K562 (cell line): ENCODE data around the gene CACNG3. TPM values are rescaled to one million over a fixed set of nuclear protein-coding genes. Genes with fewer than 3 reads are reported as not detected.

Source experiments
- CREM ChIP-seq: IDR thresholded peaks from 2 replicates; pipeline ENCODE4 v1.6.1; 2014; ENCODE audit warnings: antibody characterized with exemption, low read depth
- HDAC2 ChIP-seq: fragments of 450-650 bp; IDR thresholded peaks from 2 replicates; pipeline ENCODE4 v1.6.1; 2016; ENCODE audit warnings: mild to moderate bottlenecking
- HMG20A ChIP-seq: fragments of 450-650 bp; formaldehyde crosslinking; conservative IDR thresholded peaks from 2 replicates; pipeline ENCODE4 v1.4.0; 2020; ENCODE audit warnings: mild to moderate bottlenecking, mixed read lengths
- MYNN ChIP-seq, 2 experiments: sonication (generic); formaldehyde crosslinking in 1 of 2; IDR thresholded peaks; 2 replicates each; pipeline versions ENCODE4 v1.5.0 to v1.6.1; 2016 to 2020; ENCODE audit warnings: antibody characterized with exemption in 1 of 2, missing genetic modification reagents in 1 of 2
- NCOA6 ChIP-seq: fragments of 450-650 bp; IDR thresholded peaks from 2 replicates; pipeline ENCODE4 v1.6.1; 2017; ENCODE audit warnings: mild to moderate bottlenecking
- RFX7 ChIP-seq: fragments of 250-450 bp; sonication (Bioruptor Pico); IDR thresholded peaks from 2 replicates; pipeline ENCODE4 v1.5.1; 2021; ENCODE audit warnings: mild to moderate bottlenecking
- SIN3A ChIP-seq, 2 experiments: fragments of 150-350 bp in 1 of 2; IDR thresholded peaks; 2 replicates each; pipeline ENCODE4 v1.6.1; 2011 to 2016; ENCODE audit warnings: borderline replicate concordance in 2 of 2, low read depth in 2 of 2, low read length in 2 of 2, mild to moderate bottlenecking in 2 of 2, moderate library complexity in 2 of 2; ENCODE audit not compliant: control insufficient read depth in 1 of 2
- TEAD1 ChIP-seq, 2 experiments: fragments of 450-650 bp in 1 of 2; sonication (generic) in 1 of 2; formaldehyde crosslinking; IDR thresholded peaks; 2 replicates each; pipeline versions ENCODE4 v1.4.0 to v1.8.0; 2020 to 2022; ENCODE audit warnings: mild to moderate bottlenecking in 2 of 2, missing genetic modification reagents in 1 of 2
- TGIF2 ChIP-seq: sonication (generic); formaldehyde crosslinking; IDR thresholded peaks from 2 replicates; pipeline ENCODE4 v1.8.1; 2022; ENCODE audit warnings: mild to moderate bottlenecking, missing genetic modification reagents, moderate library complexity
- ZNF239 ChIP-seq: fragments of 250-450 bp; sonication (Bioruptor Pico); IDR thresholded peaks from 2 replicates; pipeline ENCODE4 v1.4.0; 2020; ENCODE audit warnings: mild to moderate bottlenecking
- polyA plus RNA-seq, 8 experiments: library from polyadenylated mRNA; depleted of rRNA in 4 of 8; stranded (reverse) in 5 of 8; unstranded in 3 of 8; fragments of >200 nt; fragmentation: Nextera tagmentation in 2 of 8; fragmentation: Illumina TruSeq in 1 of 8; extraction: Ambion mirVana in 2 of 8; extraction: Trizol in 1 of 8; gene quantifications; 2 replicates each; pipeline versions ENCODE4 v1.2.1 to v1.2.3, GENCODE V29; 2011 to 2014; ENCODE audit warnings: inconsistent platforms in 1 of 8, missing spikeins in 1 of 8
- total RNA-seq, 7 experiments: library from RNA; depleted of rRNA in 6 of 7; stranded (reverse); fragments of >200 nt in 6 of 7; fragmentation: Illumina TruSeq in 2 of 7; extraction: Trizol in 2 of 7; gene quantifications; 2 replicates each; pipeline versions ENCODE4 v1.2.1 to v1.2.3, GENCODE V29; 2011 to 2021; ENCODE audit warnings: low replicate concordance in 1 of 7
- TF ChIP-seq, protein P1 (sequence below), 2 experiments: IDR thresholded peaks; 2 replicates each; pipeline ENCODE4 v1.6.1; 2011; ENCODE audit warnings: borderline replicate concordance in 1 of 2, control low read depth in 1 of 2, low read depth in 1 of 2, low read length in 1 of 2, mild to moderate bottlenecking in 1 of 2, mixed read lengths in 1 of 2, moderate library complexity in 1 of 2; ENCODE audit not compliant: insufficient read depth in 1 of 2, insufficient read length in 1 of 2, poor library complexity in 1 of 2, severe bottlenecking in 1 of 2; ENCODE audit errors: extremely low read depth in 1 of 2
- TF ChIP-seq, protein P2 (sequence below): sonication (generic); formaldehyde crosslinking; IDR thresholded peaks from 2 replicates; pipeline ENCODE4 v1.4.0; 2020; ENCODE audit warnings: mild to moderate bottlenecking, missing genetic modification reagents
- TF ChIP-seq, protein P3 (sequence below), 2 experiments: fragments of 450-650 bp in 1 of 2; sonication (generic) in 1 of 2; formaldehyde crosslinking; conservative IDR thresholded peaks; 2 replicates each; pipeline versions ENCODE4 v1.4.0 to v1.8.1; 2020 to 2022; ENCODE audit warnings: mild to moderate bottlenecking in 1 of 2, missing genetic modification reagents in 1 of 2
- TF ChIP-seq, protein P4 (sequence below), 2 experiments: fragments of 450-650 bp; conservative IDR thresholded peaks; 2 replicates each; pipeline ENCODE4 v1.6.1; 2017; ENCODE audit warnings: mild to moderate bottlenecking in 2 of 2, moderate library complexity in 2 of 2

Gene CACNG3
- total and polyA plus RNA-seq, 9 of the 15 experiments (the other 6 are each of a cell fraction or from before 2014, with no cell fraction given), result not detected

DNA sequence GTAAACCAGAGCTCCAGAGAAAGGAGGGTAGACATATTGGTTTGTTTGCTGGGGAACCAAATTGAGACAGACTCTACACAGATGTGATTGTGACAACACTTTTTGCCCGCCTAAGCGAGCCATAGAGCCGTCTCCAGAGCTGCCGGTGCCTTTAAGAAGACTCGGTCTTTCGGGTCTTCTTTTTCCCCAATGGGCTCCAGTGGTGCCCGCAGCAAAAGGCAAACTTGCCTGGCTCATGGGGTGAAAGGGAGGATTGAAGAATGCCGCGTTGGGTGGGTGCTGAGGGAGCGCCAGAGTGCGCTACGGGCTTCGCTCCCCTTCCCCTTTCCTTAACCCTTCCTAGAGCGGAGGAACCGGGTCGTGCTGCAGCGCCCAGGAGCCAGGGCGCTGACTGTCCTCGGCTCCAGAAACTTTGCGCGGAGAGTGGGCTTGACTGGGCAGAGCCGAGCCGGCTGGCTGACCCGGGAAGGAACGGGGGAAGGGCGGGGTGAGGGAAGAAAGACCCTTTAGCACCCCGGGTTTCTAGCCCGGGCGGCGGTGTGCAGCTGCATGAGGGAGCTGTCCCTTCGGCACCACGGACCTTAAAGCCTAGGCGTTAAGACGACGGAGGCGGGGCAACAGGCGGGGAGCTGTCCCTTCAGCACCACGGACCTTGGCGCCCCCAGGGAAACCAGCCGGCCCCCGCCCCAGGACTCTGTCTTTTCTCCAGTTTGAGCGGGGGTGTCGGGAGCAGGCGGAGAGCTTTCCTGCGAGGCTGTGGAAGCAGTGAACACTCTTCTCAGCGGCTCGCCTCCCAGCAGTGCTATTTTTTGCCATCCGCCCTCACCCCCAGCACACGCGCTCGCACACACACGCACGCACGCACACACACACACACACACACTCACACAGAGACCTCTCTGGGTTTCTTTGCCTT is at the start of gene CACNG3 (continued):
- TF ChIP-seq, protein P1, sequence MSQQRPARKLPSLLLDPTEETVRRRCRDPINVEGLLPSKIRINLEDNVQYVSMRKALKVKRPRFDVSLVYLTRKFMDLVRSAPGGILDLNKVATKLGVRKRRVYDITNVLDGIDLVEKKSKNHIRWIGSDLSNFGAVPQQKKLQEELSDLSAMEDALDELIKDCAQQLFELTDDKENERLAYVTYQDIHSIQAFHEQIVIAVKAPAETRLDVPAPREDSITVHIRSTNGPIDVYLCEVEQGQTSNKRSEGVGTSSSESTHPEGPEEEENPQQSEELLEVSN (IDR thresholded peaks at IDR 0.05; ENCODE audit: borderline replicate concordance in 1 of 2, extremely low read depth in 1 of 2, insufficient read depth in 1 of 2, insufficient read length in 1 of 2, low read depth in 1 of 2, low read length in 1 of 2, poor library complexity in 1 of 2, severe bottlenecking in 1 of 2), result peak in 1 of 2 experiments; percentile 50
- TF ChIP-seq ZNF239 (CRISPR knock-in tag) (peak; percentile 18; the same call in 1 of the 2 replicates), SIN3A (IDR thresholded peaks at IDR 0.05; ENCODE audit: borderline replicate concordance in 2 of 2, control insufficient read depth in 1 of 2, low read depth in 2 of 2, low read length in 2 of 2) (peak in 1 of 2 experiments; percentile 95; a peak in 2 of 4 replicates), TGIF2 (CRISPR knock-in tag) (no peak), NCOA6 (peak; percentile 88), HDAC2 (peak; percentile 68; the same call in 1 of the 2 replicates), RFX7 (CRISPR knock-in tag) (no peak), MYNN (IDR thresholded peaks at IDR 0.05) (no peak), MYNN (CRISPR knock-in tag; IDR thresholded peaks at IDR 0.05) (0 out of 2 replicates have a peak, but pooled peaks have one; percentile 68), CREM (peak; percentile 61), HMG20A (CRISPR knock-in tag) (no peak), TEAD1 (CRISPR knock-in tag; IDR thresholded peaks at IDR 0.05) (peak in 1 of 2 experiments; percentile 83; a peak in 1 of 4 replicates)
- TF ChIP-seq, protein P2, sequence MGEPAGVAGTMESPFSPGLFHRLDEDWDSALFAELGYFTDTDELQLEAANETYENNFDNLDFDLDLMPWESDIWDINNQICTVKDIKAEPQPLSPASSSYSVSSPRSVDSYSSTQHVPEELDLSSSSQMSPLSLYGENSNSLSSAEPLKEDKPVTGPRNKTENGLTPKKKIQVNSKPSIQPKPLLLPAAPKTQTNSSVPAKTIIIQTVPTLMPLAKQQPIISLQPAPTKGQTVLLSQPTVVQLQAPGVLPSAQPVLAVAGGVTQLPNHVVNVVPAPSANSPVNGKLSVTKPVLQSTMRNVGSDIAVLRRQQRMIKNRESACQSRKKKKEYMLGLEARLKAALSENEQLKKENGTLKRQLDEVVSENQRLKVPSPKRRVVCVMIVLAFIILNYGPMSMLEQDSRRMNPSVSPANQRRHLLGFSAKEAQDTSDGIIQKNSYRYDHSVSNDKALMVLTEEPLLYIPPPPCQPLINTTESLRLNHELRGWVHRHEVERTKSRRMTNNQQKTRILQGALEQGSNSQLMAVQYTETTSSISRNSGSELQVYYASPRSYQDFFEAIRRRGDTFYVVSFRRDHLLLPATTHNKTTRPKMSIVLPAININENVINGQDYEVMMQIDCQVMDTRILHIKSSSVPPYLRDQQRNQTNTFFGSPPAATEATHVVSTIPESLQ, result 0 out of 2 replicates have a peak, but pooled peaks have one; percentile 90
- TF ChIP-seq, protein P3, sequence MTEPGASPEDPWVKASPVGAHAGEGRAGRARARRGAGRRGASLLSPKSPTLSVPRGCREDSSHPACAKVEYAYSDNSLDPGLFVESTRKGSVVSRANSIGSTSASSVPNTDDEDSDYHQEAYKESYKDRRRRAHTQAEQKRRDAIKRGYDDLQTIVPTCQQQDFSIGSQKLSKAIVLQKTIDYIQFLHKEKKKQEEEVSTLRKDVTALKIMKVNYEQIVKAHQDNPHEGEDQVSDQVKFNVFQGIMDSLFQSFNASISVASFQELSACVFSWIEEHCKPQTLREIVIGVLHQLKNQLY (CRISPR knock-in tag; conservative IDR thresholded peaks at IDR 0.05), result no peak
- TF ChIP-seq, protein P4, sequence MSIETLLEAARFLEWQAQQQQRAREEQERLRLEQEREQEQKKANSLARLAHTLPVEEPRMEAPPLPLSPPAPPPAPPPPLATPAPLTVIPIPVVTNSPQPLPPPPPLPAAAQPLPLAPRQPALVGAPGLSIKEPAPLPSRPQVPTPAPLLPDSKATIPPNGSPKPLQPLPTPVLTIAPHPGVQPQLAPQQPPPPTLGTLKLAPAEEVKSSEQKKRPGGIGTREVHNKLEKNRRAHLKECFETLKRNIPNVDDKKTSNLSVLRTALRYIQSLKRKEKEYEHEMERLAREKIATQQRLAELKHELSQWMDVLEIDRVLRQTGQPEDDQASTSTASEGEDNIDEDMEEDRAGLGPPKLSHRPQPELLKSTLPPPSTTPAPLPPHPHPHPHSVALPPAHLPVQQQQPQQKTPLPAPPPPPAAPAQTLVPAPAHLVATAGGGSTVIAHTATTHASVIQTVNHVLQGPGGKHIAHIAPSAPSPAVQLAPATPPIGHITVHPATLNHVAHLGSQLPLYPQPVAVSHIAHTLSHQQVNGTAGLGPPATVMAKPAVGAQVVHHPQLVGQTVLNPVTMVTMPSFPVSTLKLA (conservative IDR thresholded peaks at IDR 0.05), result peak in 1 of 2 experiments; percentile 75; a peak in 2 of 4 replicates
